ENCODE results near the gene PRDM16. TPM values are rescaled to one million over a fixed set of nuclear protein-coding genes. Genes with fewer than 3 reads are reported as not detected.

PRDM16 gene
- polyA plus RNA-seq, 2 of the 4 experiments (the other 2 are of a cell fraction) = 0.03 to 0.35 TPM

DNA sequence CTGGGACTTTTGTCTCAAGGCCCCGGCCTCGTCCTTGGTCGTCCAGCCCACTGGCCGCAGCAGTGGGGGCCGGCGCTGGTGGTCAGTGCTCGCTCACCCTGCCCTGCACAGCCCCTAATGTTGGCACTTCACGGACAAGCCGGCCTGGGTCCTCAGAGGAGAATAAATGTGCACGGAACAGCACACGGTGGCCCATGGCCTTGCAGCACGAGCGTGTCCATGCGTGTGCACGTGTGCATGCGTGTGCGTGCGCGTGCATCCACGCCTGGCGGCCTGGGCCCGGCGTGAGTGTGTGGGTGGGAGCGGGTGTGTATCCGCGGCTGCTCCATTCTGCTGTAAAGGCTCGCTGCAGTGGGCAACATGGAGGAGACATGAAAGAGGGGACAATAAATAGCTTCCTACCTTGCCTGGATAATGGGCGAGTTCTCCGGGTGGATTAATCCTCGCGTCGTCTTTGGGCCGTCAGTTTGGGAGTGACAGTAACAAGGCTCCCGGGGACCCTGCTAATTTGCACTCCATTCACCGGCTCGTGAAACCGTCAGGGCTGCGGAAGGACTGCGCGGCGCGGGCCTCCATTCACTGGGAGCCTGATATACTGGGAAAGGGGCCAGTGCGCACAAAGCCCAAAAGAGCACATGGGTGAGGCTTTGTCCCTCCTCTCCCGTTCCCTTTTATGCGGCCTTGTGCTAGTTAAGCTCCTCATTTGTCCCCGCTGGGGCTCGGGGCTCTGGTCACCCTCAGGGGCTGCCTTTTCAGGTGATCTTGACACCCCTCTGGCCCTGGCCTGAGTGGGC lies 142.8 kb downstream of the PRDM16 start (continued):
- TF ChIP-seq, protein P1, sequence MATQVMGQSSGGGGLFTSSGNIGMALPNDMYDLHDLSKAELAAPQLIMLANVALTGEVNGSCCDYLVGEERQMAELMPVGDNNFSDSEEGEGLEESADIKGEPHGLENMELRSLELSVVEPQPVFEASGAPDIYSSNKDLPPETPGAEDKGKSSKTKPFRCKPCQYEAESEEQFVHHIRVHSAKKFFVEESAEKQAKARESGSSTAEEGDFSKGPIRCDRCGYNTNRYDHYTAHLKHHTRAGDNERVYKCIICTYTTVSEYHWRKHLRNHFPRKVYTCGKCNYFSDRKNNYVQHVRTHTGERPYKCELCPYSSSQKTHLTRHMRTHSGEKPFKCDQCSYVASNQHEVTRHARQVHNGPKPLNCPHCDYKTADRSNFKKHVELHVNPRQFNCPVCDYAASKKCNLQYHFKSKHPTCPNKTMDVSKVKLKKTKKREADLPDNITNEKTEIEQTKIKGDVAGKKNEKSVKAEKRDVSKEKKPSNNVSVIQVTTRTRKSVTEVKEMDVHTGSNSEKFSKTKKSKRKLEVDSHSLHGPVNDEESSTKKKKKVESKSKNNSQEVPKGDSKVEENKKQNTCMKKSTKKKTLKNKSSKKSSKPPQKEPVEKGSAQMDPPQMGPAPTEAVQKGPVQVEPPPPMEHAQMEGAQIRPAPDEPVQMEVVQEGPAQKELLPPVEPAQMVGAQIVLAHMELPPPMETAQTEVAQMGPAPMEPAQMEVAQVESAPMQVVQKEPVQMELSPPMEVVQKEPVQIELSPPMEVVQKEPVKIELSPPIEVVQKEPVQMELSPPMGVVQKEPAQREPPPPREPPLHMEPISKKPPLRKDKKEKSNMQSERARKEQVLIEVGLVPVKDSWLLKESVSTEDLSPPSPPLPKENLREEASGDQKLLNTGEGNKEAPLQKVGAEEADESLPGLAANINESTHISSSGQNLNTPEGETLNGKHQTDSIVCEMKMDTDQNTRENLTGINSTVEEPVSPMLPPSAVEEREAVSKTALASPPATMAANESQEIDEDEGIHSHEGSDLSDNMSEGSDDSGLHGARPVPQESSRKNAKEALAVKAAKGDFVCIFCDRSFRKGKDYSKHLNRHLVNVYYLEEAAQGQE (IDR thresholded peaks at IDR 0.05) = no peak

DNA sequence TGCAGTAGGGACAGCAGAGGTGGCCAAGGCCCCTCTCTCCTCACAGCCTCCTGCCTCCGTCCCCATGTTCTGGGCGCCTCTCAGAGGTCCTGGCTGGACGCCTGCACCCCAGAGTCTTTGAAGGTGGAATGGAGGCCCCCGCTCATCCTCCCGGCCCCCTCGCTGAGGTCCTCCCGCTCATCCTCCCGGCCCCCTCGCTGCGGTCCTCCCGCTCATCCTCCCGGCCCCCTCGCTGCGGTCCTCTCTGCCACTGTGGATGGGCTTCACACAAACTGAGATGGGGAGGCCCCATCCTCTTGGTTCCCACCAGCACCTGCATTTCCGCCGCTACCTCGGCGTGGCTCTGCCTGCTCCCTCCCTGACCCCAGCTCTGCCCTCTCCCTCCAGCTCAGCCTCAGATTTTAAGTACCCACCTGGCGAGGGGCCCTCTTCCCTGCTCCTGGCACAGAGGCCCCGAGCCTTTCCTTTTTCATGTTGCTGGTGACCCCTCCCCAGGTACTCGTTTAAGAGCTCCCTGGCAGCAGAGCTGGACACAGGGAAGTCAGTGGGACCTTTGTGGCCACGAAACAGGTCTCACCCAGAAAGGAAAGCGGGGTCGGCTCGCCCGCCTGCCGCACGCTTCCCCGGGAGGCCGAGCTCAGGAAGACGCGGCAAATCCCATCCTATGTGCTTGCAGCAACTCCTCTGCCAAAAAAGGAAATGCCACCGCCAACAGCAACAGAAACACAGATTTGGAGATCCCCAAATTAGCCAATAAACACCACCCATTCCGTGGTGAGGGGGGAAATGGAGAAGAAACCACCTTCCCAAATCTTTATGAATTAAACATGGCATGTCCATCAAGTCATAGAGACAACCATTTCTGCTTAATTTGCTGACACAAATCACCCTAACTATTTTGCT lies 143.7 kb downstream of the PRDM16 start:
- no peak overlapping the region for H3K4me2 ChIP-seq
- DNase-seq (ENCODE audit: low read depth in 1 of 2, low spot score in 1 of 2) (no peak), ATAC-seq (no peak), FAIRE-seq (no peak)
- H3K9me3 ChIP-seq = no peaks in the 10 kb centered on the region
- no peak overlapping the region for H3K27ac ChIP-seq
- H3K4me3 ChIP-seq = no peak overlapping the region
- WGBS (ENCODE audit: missing lambda C conversion rate) = 55% methylated on average over 17 of the region's 34 CpGs
- no peaks in the 10 kb centered on the region for H3K4me1 ChIP-seq
- ChIA-PET CTCF (no interaction called here), POLR2A (no interaction called here)
- TF ChIP-seq E2F6 (IDR thresholded peaks at IDR 0.05; ENCODE audit: borderline replicate concordance, low read depth) = no peak
- no peak for TF ChIP-seq KDM5A (IDR thresholded peaks at IDR 0.05)
- TF ChIP-seq CBX8 (IDR thresholded peaks at IDR 0.05) = no peak
- no peak for TF ChIP-seq HEYL (CRISPR knock-in tag; IDR thresholded peaks at IDR 0.05)
- no peak for TF ChIP-seq HDAC2 (IDR thresholded peaks at IDR 0.05)
- TF ChIP-seq CTCF (IDR thresholded peaks at IDR 0.05) = no peak
- TF ChIP-seq CBX2 (IDR thresholded peaks at IDR 0.05; ENCODE audit: borderline replicate concordance, low read depth) = no peak
- TF ChIP-seq POLR2AphosphoS2 (conservative IDR thresholded peaks at IDR 0.05; ENCODE audit: low read length) = no peak
- TF ChIP-seq BCL3 (IDR thresholded peaks at IDR 0.05) = no peak
- TF ChIP-seq MAFK (IDR thresholded peaks at IDR 0.05; ENCODE audit: partially characterized antibody) = no peak
- TF ChIP-seq HOXB5 (CRISPR knock-in tag; IDR thresholded peaks at IDR 0.05) = no peak
- TF ChIP-seq CEBPB (IDR thresholded peaks at IDR 0.05) = no peak
- no peak for TF ChIP-seq RCOR1 (IDR thresholded peaks at IDR 0.05; ENCODE audit: low read depth, low read length)
- TF ChIP-seq FOSB (CRISPR knock-in tag; IDR thresholded peaks at IDR 0.05) = no peak
- no peak for TF ChIP-seq POLR2A (IDR thresholded peaks at IDR 0.05; ENCODE audit: low read length)
- TF ChIP-seq EHF (CRISPR knock-in tag; IDR thresholded peaks at IDR 0.05) = no peak
- TF ChIP-seq, protein P2, sequence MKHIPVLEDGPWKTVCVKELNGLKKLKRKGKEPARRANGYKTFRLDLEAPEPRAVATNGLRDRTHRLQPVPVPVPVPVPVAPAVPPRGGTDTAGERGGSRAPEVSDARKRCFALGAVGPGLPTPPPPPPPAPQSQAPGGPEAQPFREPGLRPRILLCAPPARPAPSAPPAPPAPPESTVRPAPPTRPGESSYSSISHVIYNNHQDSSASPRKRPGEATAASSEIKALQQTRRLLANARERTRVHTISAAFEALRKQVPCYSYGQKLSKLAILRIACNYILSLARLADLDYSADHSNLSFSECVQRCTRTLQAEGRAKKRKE (CRISPR knock-in tag; IDR thresholded peaks at IDR 0.05; ENCODE audit: low read depth) = no peak
- TF ChIP-seq HOXB13 (CRISPR knock-in tag; IDR thresholded peaks at IDR 0.05; ENCODE audit: low read depth) = no peak
- no peak for TF ChIP-seq FOSL2 (IDR thresholded peaks at IDR 0.05)
- no peak for TF ChIP-seq FOSL2 (CRISPR knock-in tag; IDR thresholded peaks at IDR 0.05)

All from A549 (cell line).